Measurements from ENCODE around the gene ADPRH.

- no peak for TF ChIP-seq CTCF (IDR thresholded peaks at IDR 0.05)
- TF ChIP-seq POLR2A (IDR thresholded peaks at IDR 0.05) = no peak
Observed at GRCh38 chr3:119588112-119588511, 8.8 kb downstream of the ADPRH start.

Data from thyroid gland (tissue), 4 donors.